NOMO-1 (cell line): Measurements from ENCODE around the gene JMJD8.

Source experiments
- DNase-seq, 2 experiments: peaks; one replicate each; lab custom pipeline; 2025; ENCODE audit not compliant: unreplicated experiment in 2 of 2; lab: John Stamatoyannopoulos, UW

The JMJD8 gene, protein sequence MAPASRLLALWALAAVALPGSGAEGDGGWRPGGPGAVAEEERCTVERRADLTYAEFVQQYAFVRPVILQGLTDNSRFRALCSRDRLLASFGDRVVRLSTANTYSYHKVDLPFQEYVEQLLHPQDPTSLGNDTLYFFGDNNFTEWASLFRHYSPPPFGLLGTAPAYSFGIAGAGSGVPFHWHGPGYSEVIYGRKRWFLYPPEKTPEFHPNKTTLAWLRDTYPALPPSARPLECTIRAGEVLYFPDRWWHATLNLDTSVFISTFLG

DNA sequence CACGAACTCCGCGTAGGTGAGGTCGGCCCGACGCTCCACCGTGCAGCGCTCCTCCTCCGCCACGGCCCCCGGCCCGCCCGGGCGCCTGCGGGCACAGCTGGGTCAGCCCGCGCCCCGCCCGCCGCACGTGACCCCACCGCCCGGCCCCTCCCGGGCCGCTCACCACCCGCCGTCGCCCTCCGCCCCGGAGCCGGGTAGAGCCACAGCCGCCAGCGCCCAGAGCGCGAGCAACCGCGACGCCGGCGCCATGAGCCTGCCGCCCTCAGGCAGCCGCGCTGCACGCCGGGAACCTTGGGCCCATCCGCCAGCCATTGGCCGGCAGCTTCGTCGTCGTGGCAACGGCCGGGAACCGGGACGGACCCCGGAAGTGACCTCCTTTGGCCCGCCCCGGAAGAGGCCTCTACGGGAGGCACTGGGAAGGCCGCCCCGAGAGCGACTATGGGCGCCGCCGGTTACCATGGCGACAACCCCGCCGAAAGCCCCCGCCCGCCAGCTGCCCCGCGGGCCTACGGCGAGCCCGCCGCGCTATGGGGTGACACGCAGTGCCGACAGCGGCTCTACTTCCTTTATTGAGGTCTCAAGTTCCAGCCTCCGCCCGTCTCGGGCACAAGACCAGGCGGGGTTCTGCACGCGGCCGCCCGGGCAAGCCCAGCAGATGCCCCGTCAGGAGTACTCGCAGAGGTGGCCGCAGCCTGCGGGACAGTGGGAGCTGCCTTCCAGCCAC is at the start of gene JMJD8:
Gene JMJD8, minus strand, starts transcription at position 264 of the 724 bp plus-strand sequence. Its CDS starts 15 bp downstream, at position 249.
- DNase-seq = peak; percentile 94

DNA sequence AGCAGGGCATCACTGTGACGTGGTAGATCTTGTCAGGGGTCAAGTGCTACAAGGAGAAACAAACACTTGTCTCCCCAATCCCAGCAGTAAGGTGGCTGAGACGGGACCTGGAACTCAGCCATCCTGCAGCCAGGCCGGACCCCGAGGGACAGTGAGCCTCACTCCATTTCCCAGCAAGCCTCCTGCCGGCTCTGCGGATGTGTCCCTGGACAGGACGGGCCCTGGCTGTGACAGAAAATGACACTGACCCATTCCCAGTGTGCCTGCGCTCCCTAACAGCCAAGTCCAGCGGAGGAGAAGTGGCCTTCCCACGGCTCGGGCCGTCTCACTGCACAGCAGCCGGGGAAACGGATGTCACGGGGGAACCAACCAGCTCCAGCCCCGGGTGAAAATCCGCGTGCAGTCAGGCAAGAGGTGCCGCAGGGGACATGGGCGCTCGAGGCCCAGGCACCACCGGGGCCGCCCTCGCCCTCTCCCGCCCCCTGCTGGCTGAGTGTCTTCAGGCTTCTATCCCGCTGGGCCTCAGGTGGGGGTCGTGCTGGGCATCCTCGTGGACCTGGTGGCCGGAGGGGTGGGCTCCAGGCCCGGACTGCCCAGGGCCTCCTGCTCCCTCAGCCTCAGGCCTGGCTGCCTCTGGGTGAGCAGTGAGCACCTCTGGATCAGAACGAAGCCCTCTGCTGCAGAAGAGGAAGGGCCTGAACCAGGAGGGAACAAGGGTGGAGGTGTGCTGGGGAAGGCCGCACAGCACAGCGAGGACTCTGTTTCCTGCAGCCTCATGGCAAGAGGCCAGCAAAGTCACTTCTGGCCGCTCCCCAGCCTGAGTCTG is 49.5 kb upstream of the JMJD8 start:
- DNase-seq = no peak

DNA sequence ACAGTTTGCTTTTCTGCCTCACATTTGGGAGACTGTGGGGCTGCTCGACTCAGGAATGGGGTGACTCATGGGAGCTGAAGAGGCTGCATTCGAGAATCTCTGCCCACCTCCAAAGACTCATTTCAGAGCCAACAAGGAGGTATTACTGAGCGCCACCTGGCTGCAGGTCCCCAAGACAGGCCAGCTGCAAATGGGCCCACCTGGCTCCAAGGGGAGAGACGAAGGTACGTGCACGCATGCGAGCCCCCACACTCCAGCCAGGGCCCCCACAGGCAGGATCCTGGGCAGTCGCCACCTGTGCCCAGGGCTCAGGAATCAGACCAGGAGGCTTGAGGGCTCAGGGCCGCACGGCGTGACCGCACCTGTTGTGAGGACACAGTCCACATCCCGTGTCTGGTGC is 48.8 kb upstream of the JMJD8 start:
- no peak for DNase-seq

DNA sequence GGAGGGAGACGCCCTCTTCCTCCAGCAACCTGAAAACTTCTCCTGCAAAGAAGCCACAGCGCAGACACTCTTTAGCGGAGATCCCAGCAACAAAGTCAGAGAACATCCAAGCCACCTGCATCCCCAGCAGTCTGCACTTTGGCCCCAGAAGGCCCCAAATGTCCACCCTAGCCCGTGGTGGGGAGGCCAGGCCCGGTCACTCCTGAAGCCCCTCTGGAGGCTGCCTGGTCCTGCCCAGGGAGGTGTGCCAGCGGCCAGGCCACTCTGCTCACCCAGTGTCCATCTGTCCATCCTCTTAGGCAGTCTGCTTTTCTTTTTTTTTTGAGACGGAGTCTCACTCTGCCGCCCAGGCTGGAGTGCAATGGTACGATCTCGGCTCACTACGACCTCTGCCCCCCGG is 48.2 kb upstream of the JMJD8 start:
- DNase-seq = no peak

DNA sequence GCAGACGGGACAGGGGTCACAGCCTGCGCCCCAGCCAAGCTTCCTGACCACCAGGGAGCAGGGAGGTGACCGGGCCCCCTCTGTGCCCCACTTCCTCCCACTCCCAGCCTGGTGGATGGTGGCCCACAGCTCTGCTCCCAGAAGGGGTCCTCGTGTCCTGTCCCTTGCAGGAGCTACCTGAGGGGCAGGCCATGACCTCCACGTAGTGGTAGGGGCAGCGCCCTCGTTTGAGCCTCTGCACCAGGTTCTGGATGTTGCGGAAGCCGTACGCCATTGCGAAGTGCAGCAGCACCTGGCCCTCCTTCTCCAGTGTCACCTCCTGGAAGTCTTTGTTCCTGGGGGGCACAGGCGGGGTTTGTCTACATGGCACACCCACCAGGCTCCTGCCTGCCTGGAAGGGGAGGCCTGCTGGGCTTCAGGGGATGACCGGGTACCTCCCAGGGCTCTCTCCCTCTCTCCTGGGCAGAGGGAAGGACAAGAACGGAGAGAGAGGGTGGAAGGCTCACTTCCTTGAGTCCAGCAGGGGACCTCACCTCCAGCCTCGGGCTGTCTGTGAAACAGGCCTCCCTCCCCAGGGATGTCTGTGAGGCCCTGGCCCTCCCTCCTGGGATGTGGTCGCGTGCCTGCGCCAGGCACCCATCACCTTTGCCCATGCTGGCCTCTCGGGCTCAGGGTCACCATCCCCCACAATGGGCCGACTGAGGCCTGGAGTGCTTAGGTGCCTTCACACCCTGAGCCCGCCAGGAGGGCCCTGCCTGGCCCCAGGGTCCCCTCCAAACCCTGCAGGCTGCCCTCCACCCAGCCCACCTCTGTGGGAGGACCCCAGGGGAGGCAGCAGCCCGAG is 46.8 kb upstream of the JMJD8 start:
- no peak for DNase-seq

DNA sequence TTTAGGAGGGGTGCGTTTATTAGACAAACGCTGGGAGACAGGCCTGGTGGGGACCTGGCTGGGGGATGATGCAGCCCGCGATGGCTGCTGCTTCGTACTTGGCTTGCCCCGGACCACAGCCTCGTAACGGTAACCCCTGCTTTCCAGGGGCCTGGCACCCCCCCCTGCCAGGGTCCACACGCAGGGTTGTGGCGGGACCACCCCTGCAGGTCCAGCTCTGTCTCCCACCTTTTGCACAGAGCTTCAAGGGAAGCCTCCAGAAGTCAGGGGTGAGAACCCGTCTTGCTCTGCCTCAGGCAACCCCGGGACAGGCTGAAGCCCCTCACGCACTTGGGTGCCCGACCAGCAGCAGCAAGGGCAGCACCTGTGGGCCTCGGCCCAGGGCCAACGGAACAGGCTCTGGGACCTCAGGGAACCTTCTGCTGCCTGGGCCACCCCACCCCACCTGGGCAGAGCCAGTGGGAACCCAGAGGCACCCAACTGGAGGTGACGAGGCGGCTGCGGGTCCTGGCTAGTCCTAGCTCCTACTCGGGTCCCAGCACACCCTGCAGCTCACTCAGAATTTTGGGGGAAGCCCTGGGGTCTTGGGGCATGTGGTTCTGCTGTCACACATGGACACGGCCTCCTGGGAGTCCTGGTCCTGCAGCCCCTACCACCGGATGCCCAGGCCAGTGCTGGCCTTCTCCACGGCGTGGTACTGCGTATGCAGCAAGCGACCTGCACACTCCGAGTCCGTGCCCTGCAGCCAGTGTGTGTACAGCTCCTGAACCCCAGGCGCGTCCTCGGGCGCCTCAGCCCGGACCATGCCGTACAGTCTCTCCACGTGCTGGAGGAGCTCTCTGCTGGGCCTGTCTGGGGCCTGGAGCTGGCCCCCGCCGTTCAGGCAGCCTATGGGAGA is 45.9 kb upstream of the JMJD8 start:
- no peak for DNase-seq

DNA sequence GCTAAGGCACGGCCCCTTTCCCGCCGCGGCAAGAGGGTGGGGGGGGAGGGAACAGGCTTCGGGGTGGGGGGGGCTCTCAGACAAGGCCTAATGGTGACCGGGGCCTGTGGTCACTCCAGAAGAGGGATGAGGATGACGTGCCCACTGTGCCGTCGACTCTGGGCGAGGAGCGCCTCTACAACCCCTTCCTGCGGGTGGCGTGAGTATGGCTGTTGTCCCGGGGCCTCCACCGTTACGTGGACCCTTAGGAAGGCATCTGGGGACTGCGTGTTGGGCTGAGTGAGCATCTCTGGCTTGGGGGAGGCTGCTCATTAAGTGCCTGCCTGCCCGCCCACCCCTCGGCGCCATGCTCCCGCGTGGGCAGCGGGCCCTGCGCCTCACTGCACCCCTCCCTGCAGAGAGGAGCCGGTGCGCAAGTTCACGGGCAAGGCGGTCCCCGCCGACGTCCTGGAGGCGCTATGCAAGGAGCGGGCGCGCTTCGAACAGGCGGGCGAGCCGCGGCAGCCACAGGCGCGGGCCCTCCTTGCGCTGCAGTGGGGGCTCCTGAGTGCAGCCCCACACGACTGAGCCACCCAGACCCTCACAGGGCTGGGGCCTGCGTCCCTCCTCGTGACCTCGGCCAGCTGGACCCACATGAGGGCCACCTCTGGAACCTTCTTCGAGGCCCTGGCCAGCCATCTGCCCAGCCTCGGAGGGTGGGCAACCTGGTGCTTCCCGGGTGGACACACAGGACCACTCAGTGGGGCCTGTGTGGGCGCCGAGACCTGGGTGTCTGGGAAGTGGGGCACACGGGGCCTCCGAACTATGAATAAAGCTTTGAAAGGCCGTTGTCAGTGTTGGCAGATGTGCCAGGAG is 45.0 kb upstream of the JMJD8 start:
- no peak for DNase-seq

DNA sequence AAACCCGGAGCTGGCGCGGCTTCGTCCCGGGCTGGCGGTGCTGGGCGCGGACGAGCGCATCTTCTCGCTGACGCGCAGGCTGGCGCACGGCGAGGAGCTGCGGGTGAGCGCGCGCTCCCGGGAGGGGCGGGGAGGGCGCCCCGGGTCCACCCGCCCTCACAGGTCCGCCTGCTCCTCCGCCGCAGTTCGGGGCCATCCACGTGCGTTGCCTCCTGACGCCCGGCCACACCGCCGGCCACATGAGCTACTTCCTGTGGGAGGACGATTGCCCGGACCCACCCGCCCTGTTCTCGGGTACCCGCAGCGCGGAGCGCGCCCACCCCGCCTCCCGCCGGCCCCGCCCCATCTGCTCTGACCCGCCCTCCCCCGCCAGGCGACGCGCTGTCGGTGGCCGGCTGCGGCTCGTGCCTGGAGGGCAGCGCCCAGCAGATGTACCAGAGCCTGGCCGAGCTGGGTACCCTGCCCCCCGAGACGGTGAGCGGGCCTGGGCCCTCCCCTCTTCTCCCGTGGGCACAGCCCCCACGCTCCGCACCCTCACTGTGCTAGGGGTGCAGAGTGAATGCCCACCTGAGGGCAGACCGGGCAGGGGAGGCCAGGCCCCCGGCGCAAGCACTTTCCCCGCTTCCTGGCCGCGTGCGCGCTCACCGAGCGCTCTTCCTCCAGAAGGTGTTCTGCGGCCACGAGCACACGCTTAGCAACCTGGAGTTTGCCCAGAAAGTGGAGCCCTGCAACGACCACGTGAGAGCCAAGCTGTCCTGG is 44.2 kb upstream of the JMJD8 start:
- peak; percentile 35 to 58 for DNase-seq

DNA sequence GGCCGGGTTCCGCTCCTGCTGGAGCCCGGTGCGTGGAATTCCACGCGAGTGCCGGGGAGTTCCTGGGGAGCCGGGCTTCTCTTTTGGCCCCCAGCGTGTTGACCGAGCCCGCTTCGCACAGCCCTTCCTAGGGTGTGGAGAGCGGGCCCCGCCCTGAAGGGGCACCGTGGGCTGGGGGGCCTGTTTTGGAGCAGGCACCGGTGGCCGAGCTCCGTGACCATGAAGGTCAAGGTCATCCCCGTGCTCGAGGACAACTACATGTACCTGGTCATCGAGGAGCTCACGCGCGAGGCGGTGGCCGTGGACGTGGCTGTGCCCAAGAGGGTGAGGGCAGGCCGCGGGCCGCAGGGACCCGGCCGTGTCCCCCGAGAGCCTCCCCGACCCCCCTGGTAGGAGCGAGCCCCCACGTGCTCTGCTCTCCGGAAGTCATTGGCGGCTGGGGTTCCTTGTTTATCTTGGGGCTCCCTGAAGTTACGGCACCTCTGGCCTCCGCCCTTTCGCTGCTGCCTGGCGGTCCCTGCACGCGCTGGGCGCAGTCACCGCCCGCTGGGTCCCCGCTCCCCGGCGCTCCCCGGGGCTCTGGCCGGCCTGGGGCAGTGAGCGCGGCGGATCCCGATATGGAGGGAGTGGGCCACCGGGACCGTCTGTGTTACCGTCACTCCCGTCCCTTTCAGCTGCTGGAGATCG is 43.3 kb upstream of the JMJD8 start:
- no peak for DNase-seq

DNA sequence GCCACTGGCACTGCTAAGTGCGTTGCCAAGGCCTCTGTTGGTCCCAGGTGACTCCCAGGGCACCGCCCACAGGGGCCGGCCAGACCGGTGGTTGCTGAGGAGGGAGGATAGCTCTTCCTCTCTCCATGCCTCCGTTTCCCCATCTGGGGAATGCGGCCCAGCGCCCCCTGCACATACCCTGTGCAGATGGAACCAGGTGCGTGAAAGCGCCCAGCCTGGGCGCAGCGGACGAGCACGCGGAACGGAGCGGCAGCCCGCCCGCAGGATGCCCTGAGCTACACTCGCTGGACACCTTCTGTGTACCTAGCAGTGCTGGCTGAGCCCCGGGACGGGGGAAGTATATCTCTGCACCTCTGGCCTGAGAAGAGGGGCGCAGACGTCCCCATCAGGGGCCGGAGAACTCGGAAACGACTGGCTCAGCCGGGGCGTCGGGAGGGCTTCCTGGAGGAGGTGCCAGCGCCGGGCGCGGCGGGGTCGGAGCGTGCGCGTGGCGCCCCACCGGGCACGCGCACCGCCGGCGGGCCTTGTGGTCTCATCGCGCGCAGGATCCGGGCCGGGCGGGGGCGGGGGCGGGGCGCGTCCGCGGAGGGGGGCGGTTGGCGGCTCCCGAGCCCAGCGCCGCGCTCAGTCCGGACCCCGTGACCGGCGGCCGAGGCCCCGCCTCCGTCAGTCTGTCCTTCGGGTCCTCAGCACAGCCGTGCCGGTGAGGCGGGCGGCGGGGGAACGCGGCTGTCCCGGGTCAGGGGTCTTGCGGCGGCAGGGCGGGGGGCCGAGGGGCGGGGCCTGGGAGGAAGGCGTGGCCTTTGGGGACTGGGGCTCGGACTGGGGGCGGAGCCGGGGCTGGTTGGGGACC is 42.5 kb upstream of the JMJD8 start, which contains the start of the genes CCDC78 and HAGHL:
Gene CCDC78, minus strand, starts transcription at position 6 of the 853 bp plus-strand sequence. CDS start 76 bp downstream, outside the sequence.
Gene HAGHL, plus strand, starts transcription at position 669 of the 853 bp plus-strand sequence. CDS start 404 bp downstream, outside the sequence.
- peak in 1 of 2 experiments; percentile 60 for DNase-seq

DNA sequence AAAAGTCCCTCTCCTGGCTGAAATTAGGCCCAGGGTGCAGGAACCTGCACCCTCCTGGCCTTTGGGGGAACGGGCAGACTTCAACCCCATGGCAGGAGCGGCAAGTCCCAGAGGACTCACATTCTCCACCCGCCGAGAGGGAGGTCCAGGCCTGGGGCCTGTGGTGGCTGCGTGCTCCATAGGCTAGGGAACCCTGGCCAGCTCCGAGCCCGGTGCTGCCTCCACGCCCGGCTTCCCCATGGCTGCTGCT is 42.0 kb upstream of the JMJD8 start:
- DNase-seq = no peak

DNA sequence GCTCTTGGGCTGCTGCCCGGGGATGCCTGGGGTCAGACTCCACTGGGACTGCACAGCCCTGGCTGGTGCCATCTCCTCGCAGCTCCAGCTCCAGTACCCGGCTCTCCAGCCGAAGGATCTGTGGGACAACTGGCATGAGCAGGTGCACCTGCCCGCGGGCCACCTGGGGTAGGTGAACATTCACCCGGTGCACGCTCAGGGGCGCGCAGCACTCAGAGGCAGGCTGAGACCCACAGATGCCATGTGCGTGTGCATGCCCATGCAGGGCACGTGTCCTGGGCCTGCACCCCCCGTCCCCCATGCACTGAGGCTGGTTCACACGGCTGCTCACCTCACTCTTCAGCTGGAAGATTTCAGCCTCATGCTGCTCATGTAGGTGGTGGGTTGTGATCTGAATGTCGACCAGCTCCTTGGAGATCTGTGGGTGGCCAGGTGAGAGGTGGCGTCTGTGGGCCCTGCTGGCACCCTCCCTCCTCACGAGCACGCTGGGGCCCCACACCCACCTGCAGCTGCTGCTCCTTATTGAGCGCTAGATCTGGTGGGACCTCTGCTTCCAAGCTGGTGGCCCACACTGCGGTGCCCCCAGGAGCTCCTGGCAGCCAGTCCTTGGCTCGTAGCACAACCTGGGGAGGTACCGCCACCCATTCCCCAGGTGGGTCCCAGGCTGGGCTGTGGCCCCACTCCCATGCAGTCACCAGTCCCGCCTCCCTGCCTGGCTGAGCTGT is 41.5 kb upstream of the JMJD8 start:
- no peak for DNase-seq

DNA sequence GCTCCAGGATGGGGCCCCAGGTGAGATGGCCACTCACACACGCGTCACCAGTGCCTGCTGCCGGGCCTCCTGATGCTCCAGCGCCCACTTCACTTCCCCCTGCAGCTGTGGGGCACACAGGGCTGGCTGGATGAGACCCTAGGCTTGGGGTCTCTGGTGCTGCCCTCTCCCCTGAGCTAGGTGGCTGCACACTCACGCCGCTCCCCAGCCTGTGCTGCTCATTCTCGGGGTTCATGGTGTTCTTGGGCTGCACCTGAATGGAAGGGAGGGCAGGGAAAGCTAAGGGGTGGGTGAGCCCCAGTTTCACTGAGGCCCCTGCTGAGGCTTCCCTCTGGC is 40.9 kb upstream of the JMJD8 start:
- no peak for DNase-seq

DNA sequence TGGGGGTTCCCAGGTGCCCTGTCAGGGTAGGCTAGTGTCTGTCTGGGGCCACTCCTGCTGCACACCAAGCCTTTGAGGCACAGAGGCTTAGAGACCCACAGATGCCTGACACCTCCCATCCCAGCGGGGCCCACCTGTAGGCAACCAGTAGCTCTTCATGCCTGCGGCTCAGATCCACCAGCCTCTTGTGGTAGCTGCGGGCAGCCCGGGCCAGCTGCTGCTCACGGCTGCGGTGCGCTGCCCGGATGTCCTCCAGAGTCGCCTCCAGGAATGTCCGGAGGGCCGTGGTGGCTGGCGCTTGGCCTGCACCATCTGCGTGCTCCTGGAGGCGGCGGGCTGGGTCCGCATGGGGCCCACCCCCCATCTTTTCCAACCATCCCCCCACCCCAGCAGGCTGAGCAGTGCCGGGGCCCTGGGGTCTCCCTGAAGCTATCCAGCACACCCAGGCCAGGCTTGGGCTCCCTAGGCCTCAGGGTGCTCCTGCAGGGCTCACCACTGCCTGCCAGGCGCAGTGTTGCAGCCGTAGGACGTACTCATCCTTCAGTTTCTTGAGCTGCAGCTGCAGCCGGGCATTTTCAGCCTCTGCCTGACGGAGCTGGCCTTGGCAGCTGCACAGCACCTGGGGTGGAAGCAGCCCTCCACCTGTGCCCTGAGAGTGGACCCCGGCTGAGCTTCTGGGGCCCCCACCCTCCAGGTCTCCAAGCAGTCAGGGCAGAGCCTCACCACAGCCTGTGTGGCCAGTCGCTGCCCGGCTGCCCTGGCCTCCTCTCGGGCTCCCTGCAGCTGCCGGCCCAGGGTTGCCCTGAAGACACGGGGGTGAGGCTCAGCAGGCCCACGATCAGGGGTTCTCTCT is 40.3 kb upstream of the JMJD8 start:
- no peak for DNase-seq

DNA sequence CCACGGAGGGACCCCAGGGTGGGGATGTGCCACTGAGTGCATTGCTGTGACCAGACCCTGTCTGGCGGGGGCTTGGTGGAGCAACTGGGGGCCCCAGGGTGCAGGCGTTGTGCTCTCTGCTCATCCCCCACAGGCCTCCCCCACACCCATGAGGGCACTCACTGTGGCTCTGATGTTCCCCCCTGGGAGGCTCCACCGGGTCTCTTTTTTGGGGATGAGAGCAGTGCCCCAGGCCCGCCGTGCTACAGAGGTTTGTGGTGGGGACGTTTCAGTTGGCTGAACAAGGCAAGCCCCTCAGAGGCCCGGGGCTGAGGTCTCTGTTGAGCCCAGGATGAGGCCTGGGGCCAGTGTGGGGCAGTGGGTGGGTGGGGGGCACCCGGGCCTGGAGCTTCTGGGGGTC is 39.6 kb upstream of the JMJD8 start:
- DNase-seq = no peak
